Endothelial cell of umbilical vein (primary cell): ENCODE data around the gene PLCB4. TPM values are rescaled to one million over a fixed set of nuclear protein-coding genes. Genes with fewer than 3 reads are reported as not detected.

Source experiments
- BruUV-seq: library from RNA; stranded (reverse); fragments of 400-500 nt; replicated peaks from 2 replicates; lab custom pipeline; 2021; lab: Mats Ljungman, UMichigan
- CTCF ChIA-PET: fragments of 300-600, 350-600 bp; sonication (Branson Sonifier 250); formaldehyde crosslinking; loops from one replicate; lab custom pipeline; 2021; ENCODE audit warnings: antibody characterized with exemption, inconsistent platforms; lab: Charles Lee
- POLR2A ChIA-PET: fragments of 300-600, 350-600 bp; sonication (Branson Sonifier 250); formaldehyde crosslinking; loops from one replicate; lab custom pipeline; 2021; ENCODE audit warnings: antibody characterized with exemption, inconsistent platforms; lab: Charles Lee
- DNase-seq: peaks from one replicate; pipeline ENCODE4 v3.0.0-alpha.2; 2011; ENCODE audit warnings: low read depth, low spot score
- FAIRE-seq: peaks from 2 replicates; lab custom pipeline; 2011; peaks lifted over from hg19 to GRCh38; lab: Jason Lieb, UNC
- H2AFZ ChIP-seq: 2 replicates; pipeline ENCODE4 v1.6.0; 2012; ENCODE audit warnings: low read depth, low read length, control low read depth, inconsistent platforms
- H3K27ac ChIP-seq: 2 replicates; pipeline ENCODE4 v1.5.1; 2011; ENCODE audit warnings: low read depth, mild to moderate bottlenecking, control low read depth, low read length, moderate library complexity; ENCODE audit not compliant: insufficient read depth
- H3K27me3 ChIP-seq, 2 experiments: 2 replicates each; pipeline versions ENCODE4 v1.6.0 to v1.6.1; 2011; ENCODE audit warnings: low read length in 2 of 2, mixed read lengths in 1 of 2; ENCODE audit not compliant: control insufficient read depth in 2 of 2, insufficient read depth in 2 of 2
- H3K36me3 ChIP-seq, 2 experiments: 2 replicates in 1 of 2; 3 replicates in 1 of 2; pipeline ENCODE4 v1.5.1; 2011; ENCODE audit warnings: low read length in 2 of 2, mild to moderate bottlenecking in 1 of 2, moderate library complexity in 1 of 2; ENCODE audit not compliant: control insufficient read depth in 2 of 2, insufficient read depth in 2 of 2; ENCODE audit errors: extremely low read depth in 1 of 2
- H3K4me1 ChIP-seq: 3 replicates; pipeline ENCODE4 v1.5.1; 2011; ENCODE audit warnings: mild to moderate bottlenecking, low read length; ENCODE audit not compliant: control insufficient read depth, insufficient read depth; ENCODE audit errors: extremely low read depth
- H3K4me2 ChIP-seq: 2 replicates; pipeline ENCODE4 v1.6.1; 2011; ENCODE audit warnings: low read length, control low read depth, mixed read lengths; ENCODE audit not compliant: insufficient read depth
- H3K4me3 ChIP-seq, 3 experiments: fragments of 200-600 bp in 1 of 3; sonication (generic), shearing (Covaris generic) in 1 of 3; replicated peaks in 1 of 3; 2 replicates each; pipeline ENCODE4 v1.5.1; 2011 to 2016; ENCODE audit warnings: control low read depth in 3 of 3, low read length in 3 of 3, mild to moderate bottlenecking in 2 of 3, inconsistent platforms in 1 of 3, low read depth in 1 of 3, moderate library complexity in 1 of 3; ENCODE audit not compliant: insufficient read depth in 1 of 3
- H3K79me2 ChIP-seq: 2 replicates; pipeline ENCODE4 v1.6.0; 2012; ENCODE audit warnings: low read length, inconsistent platforms; ENCODE audit not compliant: control insufficient read depth, insufficient read depth
- H3K9ac ChIP-seq: replicated peaks from 2 replicates; pipeline ENCODE3; 2011; ENCODE audit warnings: low read length, control low read depth; ENCODE audit not compliant: insufficient read depth; ENCODE audit errors: extremely low read depth
- H3K9me1 ChIP-seq: replicated peaks from 3 replicates; pipeline ENCODE4 v1.6.0; 2011; ENCODE audit warnings: mild to moderate bottlenecking, low read length; ENCODE audit not compliant: control insufficient read depth, insufficient read depth; ENCODE audit errors: extremely low read depth
- H3K9me3 ChIP-seq: replicated peaks from 2 replicates; pipeline ENCODE4 v1.5.1; 2012; ENCODE audit warnings: low read length, inconsistent platforms; ENCODE audit not compliant: control insufficient read depth, insufficient read depth
- H4K20me1 ChIP-seq: replicated peaks from 2 replicates; pipeline ENCODE3; 2011; ENCODE audit warnings: mild to moderate bottlenecking, low read length; ENCODE audit not compliant: control insufficient read depth, insufficient read depth; ENCODE audit errors: extremely low read depth
- EZH2 ChIP-seq: IDR thresholded peaks from 2 replicates; pipeline ENCODE4 v1.6.1; 2012; ENCODE audit warnings: borderline replicate concordance, low read depth, mild to moderate bottlenecking, moderate library complexity, low read length, inconsistent platforms; ENCODE audit not compliant: severe bottlenecking
- FOS ChIP-seq: IDR thresholded peaks from 2 replicates; pipeline ENCODE4 v1.6.1; 2011; ENCODE audit warnings: mild to moderate bottlenecking, low read length, moderate library complexity, borderline replicate concordance; ENCODE audit not compliant: insufficient read depth
- GATA2 ChIP-seq: IDR thresholded peaks from 2 replicates; pipeline ENCODE4 v1.7.0; 2011; ENCODE audit warnings: low read depth, mild to moderate bottlenecking, moderate library complexity, mixed read lengths, low read length; ENCODE audit not compliant: insufficient read length, insufficient read depth
- JUN ChIP-seq: IDR thresholded peaks from 2 replicates; pipeline ENCODE4 v1.6.1; 2011; ENCODE audit warnings: borderline replicate concordance, low read depth; ENCODE audit not compliant: insufficient read length, insufficient read depth
- MAX ChIP-seq: IDR thresholded peaks from 2 replicates; pipeline ENCODE4 v1.6.1; 2011; ENCODE audit not compliant: insufficient read depth, insufficient read length
- MYC ChIP-seq: IDR thresholded peaks from one replicate; pipeline ENCODE4 v1.6.1; 2011; ENCODE audit warnings: mild to moderate bottlenecking, low read depth, low read length
- POLR2A ChIP-seq: IDR thresholded peaks from 2 replicates; pipeline ENCODE4 v1.6.1; 2012; ENCODE audit warnings: low read depth, mild to moderate bottlenecking, control low read depth, low read length
- POLR2AphosphoS5 ChIP-seq: IDR thresholded peaks from 2 replicates; pipeline ENCODE4 v1.6.1; 2012; ENCODE audit warnings: low read depth, mild to moderate bottlenecking, control low read depth, low read length, moderate library complexity; ENCODE audit not compliant: insufficient read depth
- dilution Hi-C: fragments of 300-500 bp; cut with MboI; formaldehyde crosslinking; loops from one replicate; pipeline ENCODE4 v1.15.0; 2019; ENCODE audit warnings: low sequenced_read_pairs; ENCODE audit not compliant: extremely low pct_ligation_motif_present
- intact Hi-C: fragments of 100-400 bp; cut with micrococcal nuclease; formaldehyde crosslinking; loops from one replicate; pipeline ENCODE4 v1.10.0; 2022
- polyA plus RNA-seq, 4 experiments: library from polyadenylated mRNA; depleted of rRNA in 3 of 4; stranded (reverse) in 3 of 4; unstranded in 1 of 4; fragments of >200 nt; gene quantifications; 2 replicates each; pipeline versions ENCODE4 v1.2.1 to v1.2.3, GENCODE V29; 2011 to 2012; ENCODE audit warnings: missing spikeins in 1 of 4
- total RNA-seq: library from RNA; stranded (reverse); gene quantifications from 2 replicates; pipeline ENCODE4 v1.2.3, GENCODE V29; 2021

The PLCB4 gene
- total and polyA plus RNA-seq, 2 donors (not counting 3 experiments of a cell fraction or from before 2014, with no cell fraction given), result 0.37 to 1.7 TPM

- no peaks in the 10 kb centered on the region for H3K4me1 ChIP-seq
- no peak for DNase-seq
- H3K27ac ChIP-seq, result no peak overlapping the region
- H3K9ac ChIP-seq, result no peak overlapping the region
- no peaks in the 10 kb centered on the region for H3K36me3 ChIP-seq
- FAIRE-seq, result no peak
- H3K4me2 ChIP-seq, result no peak overlapping the region
- H3K9me1 ChIP-seq, result no peaks in the 10 kb centered on the region
- no peaks in the 10 kb centered on the region for H3K27me3 ChIP-seq
- no peaks in the 10 kb centered on the region for H3K9me3 ChIP-seq
- no peaks in the 10 kb centered on the region for H4K20me1 ChIP-seq
- TF ChIP-seq POLR2AphosphoS5 (no peak), EZH2 (no peak), FOS (no peak)
- CTCF ChIA-PET, result interaction anchor here (0.6 to 2.5 kb wide), 10 partner anchors 9 to 610 kb away, joined by 3 to 41 read pairs (median 8); partner anchors contain the start of gene PLCB4
- no peak overlapping the region for H2AFZ ChIP-seq
- no peak overlapping the region for H3K4me3 ChIP-seq
- POLR2A ChIA-PET, result interaction anchor here (1.2 kb wide), 1 partner anchor 569 kb away, joined by 3 read pairs; no protein-coding TSS in a partner anchor
- dilution Hi-C loops (no loop called here), intact Hi-C loops (no loop called here)
- H3K79me2 ChIP-seq, result no peaks in the 10 kb centered on the region
- BruUV-seq, result no TSS peak
Measured at GRCh38 chr20:9360431-9360830, 291.5 kb downstream of the PLCB4 start.

- H3K27ac ChIP-seq, result no peak overlapping the region
- no peaks in the 10 kb centered on the region for H3K9me3 ChIP-seq
- DNase-seq (no peak), FAIRE-seq (no peak)
- BruUV-seq, result no TSS peak
- H3K9ac ChIP-seq, result no peak overlapping the region
- H2AFZ ChIP-seq, result no peak overlapping the region
- CTCF ChIA-PET, result interaction anchor here (1.6 to 5.8 kb wide), 5 partner anchors 29 to 573 kb away, joined by 4 to 22 read pairs (median 5); no protein-coding TSS in a partner anchor
- no peaks in the 10 kb centered on the region for H3K27me3 ChIP-seq
- no peak for TF ChIP-seq MAX
- TF ChIP-seq MYC, result no peak
- no peak for TF ChIP-seq EZH2
- TF ChIP-seq JUN, result no peak
- no peak for TF ChIP-seq GATA2
- TF ChIP-seq POLR2AphosphoS5, result no peak
- no peak for TF ChIP-seq POLR2A
- H3K4me1 ChIP-seq, result no peaks in the 10 kb centered on the region
- no peaks in the 10 kb centered on the region for H3K79me2 ChIP-seq
- no peak overlapping the region for H3K4me2 ChIP-seq
- no peaks in the 10 kb centered on the region for H3K36me3 ChIP-seq
- no peaks in the 10 kb centered on the region for H3K9me1 ChIP-seq
- dilution Hi-C loops, result no loop called here
- POLR2A ChIA-PET, result no interaction called here
- H3K4me3 ChIP-seq, result no peak overlapping the region
- intact Hi-C loops, result no loop called here
- no peaks in the 10 kb centered on the region for H4K20me1 ChIP-seq
Measured at GRCh38 chr20:9363673-9364072, 294.8 kb downstream of the PLCB4 start.
